IMR-90 (cell line): ENCODE results near the gene FSIP1. TPM values are rescaled to one million over a fixed set of nuclear protein-coding genes. Genes with fewer than 3 reads are reported as not detected.
A peak's percentile ranks its signal among the peaks of the same experiment; 100 is the strongest.

Source experiments
- ATAC-seq: fragments of 200-7000 bp; cut with Tn5 transposase; 2 replicates; pipeline ENCODE4 v1.9.1; 2020; ENCODE audit warnings: low read depth, mild to moderate bottlenecking, moderate library complexity
- BruUV-seq: library from RNA; stranded (reverse); fragments of 400-500 nt; replicated peaks from 2 replicates; lab custom pipeline; 2021; lab: Mats Ljungman, UMichigan
- CTCF ChIA-PET: fragments of 300-600 bp; formaldehyde crosslinking; extraction: SDS; loops from one replicate; lab custom pipeline; 2021; ENCODE audit warnings: antibody characterized with exemption; lab: Yijun Ruan, JAX
- POLR2A ChIA-PET: fragments of 300-600 bp; sonication (Branson Sonifier 250); formaldehyde crosslinking; loops from one replicate; lab custom pipeline; 2022; ENCODE audit warnings: antibody characterized with exemption; ENCODE audit not compliant: unreplicated experiment; lab: Charles Lee
- DNase-seq: peaks from one replicate; pipeline ENCODE4 v3.0.0; 2013
- H2AFZ ChIP-seq: replicated peaks from 2 replicates; pipeline ENCODE3; 2013; ENCODE audit warnings: low read length, mild to moderate bottlenecking; ENCODE audit not compliant: poor library complexity
- H2AK5ac ChIP-seq: 2 replicates; pipeline ENCODE4 v1.6.1; 2013; ENCODE audit warnings: low read depth, low read length, inconsistent platforms
- H2AK9ac ChIP-seq: replicated peaks from 2 replicates; pipeline ENCODE3; 2013; ENCODE audit warnings: mild to moderate bottlenecking, low read depth, low read length, moderate library complexity; ENCODE audit not compliant: poor library complexity
- H2BK120ac ChIP-seq: 2 replicates; pipeline ENCODE4 v1.6.1; 2013; ENCODE audit warnings: low read depth, low read length, inconsistent platforms
- H2BK15ac ChIP-seq: 3 replicates; pipeline ENCODE4 v1.6.1; 2013; ENCODE audit warnings: low read depth, low read length, inconsistent platforms
- H2BK20ac ChIP-seq: 2 replicates; pipeline ENCODE4 v1.6.1; 2013; ENCODE audit warnings: low read depth, mild to moderate bottlenecking, inconsistent platforms, low read length, moderate library complexity
- H2BK5ac ChIP-seq: 2 replicates; pipeline ENCODE4 v1.6.1; 2013; ENCODE audit warnings: mild to moderate bottlenecking, low read depth, low read length, inconsistent platforms; ENCODE audit not compliant: poor library complexity, severe bottlenecking
- H3K14ac ChIP-seq: replicated peaks from 2 replicates; pipeline ENCODE4 v1.6.1; 2013; ENCODE audit warnings: low read depth, low read length, inconsistent platforms
- H3K18ac ChIP-seq: 2 replicates; pipeline ENCODE4 v1.6.1; 2013; ENCODE audit warnings: low read depth, low read length, control low read depth
- H3K23ac ChIP-seq: 2 replicates; pipeline ENCODE4 v1.6.1; 2013; ENCODE audit warnings: low read depth, low read length, inconsistent platforms
- H3K27ac ChIP-seq: 2 replicates; pipeline ENCODE4 v1.5.1; 2013; ENCODE audit warnings: mild to moderate bottlenecking, control low read depth, low read length; ENCODE audit not compliant: insufficient read depth
- H3K27me3 ChIP-seq: 2 replicates; pipeline ENCODE4 v1.6.1; 2013; ENCODE audit warnings: low read length; ENCODE audit not compliant: control insufficient read depth, insufficient read depth
- H3K36me3 ChIP-seq: 2 replicates; pipeline ENCODE4 v1.6.1; 2013; ENCODE audit warnings: low read length, mixed read lengths; ENCODE audit not compliant: control insufficient read depth, insufficient read depth
- H3K4ac ChIP-seq: 2 replicates; pipeline ENCODE4 v1.6.1; 2013; ENCODE audit warnings: low read depth, low read length, inconsistent platforms
- H3K4me1 ChIP-seq: 2 replicates; pipeline ENCODE4 v1.6.1; 2013; ENCODE audit warnings: low read length, mixed read lengths; ENCODE audit not compliant: control insufficient read depth, insufficient read depth
- H3K4me2 ChIP-seq: 2 replicates; pipeline ENCODE4 v1.6.1; 2013; ENCODE audit warnings: low read depth, mild to moderate bottlenecking, control low read depth, low read length, moderate library complexity
- H3K4me3 ChIP-seq: 2 replicates; pipeline ENCODE4 v1.5.1; 2013; ENCODE audit warnings: low read depth, mild to moderate bottlenecking, control low read depth, low read length, moderate library complexity; ENCODE audit not compliant: insufficient read depth
- H3K56ac ChIP-seq: 2 replicates; pipeline ENCODE4 v1.6.1; 2013; ENCODE audit warnings: low read length, inconsistent platforms; ENCODE audit not compliant: insufficient read depth; ENCODE audit errors: extremely low read depth
- H3K79me1 ChIP-seq, 2 experiments: 2 replicates each; pipeline ENCODE4 v1.6.1; 2013; ENCODE audit warnings: low read length in 2 of 2, inconsistent platforms in 1 of 2, low read depth in 1 of 2
- H3K9ac ChIP-seq: 2 replicates; pipeline ENCODE4 v1.6.1; 2013; ENCODE audit warnings: low read depth, low read length, control low read depth
- H3K9me1 ChIP-seq: 2 replicates; pipeline ENCODE4 v1.6.1; 2013; ENCODE audit warnings: low read length, inconsistent platforms; ENCODE audit not compliant: insufficient read depth
- H3K9me3 ChIP-seq: 2 replicates; pipeline ENCODE4 v1.6.1; 2013; ENCODE audit warnings: low read length; ENCODE audit not compliant: control insufficient read depth, insufficient read depth
- H4K20me1 ChIP-seq: 2 replicates; pipeline ENCODE4 v1.6.1; 2013; ENCODE audit warnings: low read length, inconsistent platforms; ENCODE audit not compliant: insufficient read depth
- H4K5ac ChIP-seq: 2 replicates; pipeline ENCODE4 v1.6.1; 2013; ENCODE audit warnings: mild to moderate bottlenecking, low read depth, low read length, control low read depth
- H4K8ac ChIP-seq, 2 experiments: 2 replicates each; pipeline ENCODE4 v1.6.1; 2013; ENCODE audit warnings: low read depth in 2 of 2, low read length in 2 of 2, control low read depth in 1 of 2, inconsistent platforms in 1 of 2
- H4K91ac ChIP-seq: 2 replicates; pipeline ENCODE4 v1.6.1; 2013; ENCODE audit warnings: low read depth, low read length, inconsistent platforms; ENCODE audit not compliant: insufficient read depth
- MAZ ChIP-seq: IDR thresholded peaks from 2 replicates; pipeline ENCODE4 v1.6.1; 2012; ENCODE audit warnings: low read depth, mild to moderate bottlenecking, low read length, improper control_type of control experiment, moderate library complexity, borderline replicate concordance
- POLR2A ChIP-seq: IDR thresholded peaks from 2 replicates; pipeline ENCODE4 v1.6.1; 2012; ENCODE audit warnings: mild to moderate bottlenecking, low read depth, low read length
- WGBS, 2 experiments: methylation state at CpG; one replicate each; pipeline versions ENCODE4 v1.1.5 to v1.1.7; 2013; ENCODE audit warnings: missing lambda C conversion rate in 2 of 2; ENCODE audit not compliant: insufficient read length in 1 of 2; ENCODE audit errors: extremely low coverage in 2 of 2; 5-methylcytosine and 5-hydroxymethylcytosine counted together
- dilution Hi-C: fragments of 300-500 bp; cut with HindIII; formaldehyde crosslinking; loops from one replicate; pipeline ENCODE4 v1.14.3; 2018; ENCODE audit warnings: low sequenced_read_pairs; ENCODE audit not compliant: unreplicated experiment
- in situ Hi-C: fragments of 300-500 bp; cut with MboI; formaldehyde crosslinking; loops from 3 replicates; pipeline ENCODE4 v1.14.3; 2019; ENCODE audit warnings: low sequenced_read_pairs, inconsistent platforms, mixed read lengths
- intact Hi-C: fragments of 100-400 bp; cut with micrococcal nuclease; formaldehyde crosslinking; loops from 2 replicates; pipeline ENCODE4 v1.10.0; 2022
- polyA plus RNA-seq, 3 experiments: library from polyadenylated mRNA; depleted of rRNA; stranded (reverse); fragments of >200 nt; gene quantifications; 2 replicates each; pipeline ENCODE4 v1.2.3, GENCODE V29; 2012; ENCODE audit warnings: low replicate concordance in 1 of 3
- total RNA-seq: library from RNA; depleted of rRNA; stranded (reverse); fragments of >200 nt; gene quantifications from 2 replicates; pipeline ENCODE4 v1.2.3, GENCODE V29; 2012

Gene FSIP1
- total and polyA plus RNA-seq, 2 of the 4 experiments (the other 2 are of a cell fraction): 0.10 to 0.18 TPM

- Histone ChIP-seq H4K91ac (no peak overlapping the region), H3K9me1 (peaks cover 14% of the 10 kb centered on the region), H3K36me3 (peaks cover 56% of the 10 kb centered on the region), H2BK20ac (no peak overlapping the region), H3K4me3 (no peak overlapping the region), H3K4me2 (peak overlapping the region; percentile 6; the same call in 1 of the 2 replicates), H3K4ac (peak overlapping the region; percentile 22; the same call in 1 of the 2 replicates), H2BK5ac (peak overlapping the region; percentile 33), H3K18ac (no peak overlapping the region), H3K56ac (no peak overlapping the region), H3K79me1 (peaks cover 0 to 51% of the 10 kb centered on the region in 2 experiments; a peak in 2 of 4 replicates), H3K9ac (no peak overlapping the region), H4K5ac (no peak overlapping the region; the same call in 1 of the 2 replicates), H3K27me3 (no peaks in the 10 kb centered on the region), H2BK15ac (no peak overlapping the region), H2AK5ac (no peak overlapping the region), H3K14ac (peak overlapping the region; percentile 13; the same call in 1 of the 2 replicates), H3K4me1 (no peaks in the 10 kb centered on the region; the same call in 1 of the 2 replicates), H2AK9ac (no peak overlapping the region), H2BK120ac (no peak overlapping the region), H2AFZ (no peak overlapping the region), H4K20me1 (peaks cover 93% of the 10 kb centered on the region), H4K8ac (no peak overlapping the region), H3K27ac (no peak overlapping the region), H3K9me3 (no peaks in the 10 kb centered on the region), H3K23ac (no peak overlapping the region)
- dilution Hi-C loops: no loop called here
- 97% methylated on average over 4 of the region's 7 CpGs; no CpG with 5 or more reads in 1 of the 2 experiments for WGBS, 2 experiments
- intact Hi-C loops: no loop called here
- in situ Hi-C loops: no loop called here
- POLR2A ChIA-PET: interaction anchor here (0.7 kb wide), 1 partner anchor 888 kb away, joined by 3 read pairs; no protein-coding TSS in a partner anchor
- no TSS peak for BruUV-seq
- TF ChIP-seq POLR2A (peak; percentile 4; the same call in 1 of the 2 replicates), MAZ (no peak)
- ATAC-seq (no peak), DNase-seq (peak; percentile 34)
- CTCF ChIA-PET: no interaction called here
Measured at GRCh38 chr15:39593656-39594445, 188.8 kb downstream of the FSIP1 start.
